Brain pericyte (primary cell): ENCODE results near the gene WDR82.
"Not testable (repeated sequence)": the region's sequence is repeated elsewhere in the genome, so short reads cannot be mapped to it uniquely, and the experiment has no call there.

Source experiments
- DNase-seq: peaks from one replicate; pipeline ENCODE4 v3.0.0-alpha.2; 2012; ENCODE audit warnings: low read depth, low spot score

Gene WDR82

DNA sequence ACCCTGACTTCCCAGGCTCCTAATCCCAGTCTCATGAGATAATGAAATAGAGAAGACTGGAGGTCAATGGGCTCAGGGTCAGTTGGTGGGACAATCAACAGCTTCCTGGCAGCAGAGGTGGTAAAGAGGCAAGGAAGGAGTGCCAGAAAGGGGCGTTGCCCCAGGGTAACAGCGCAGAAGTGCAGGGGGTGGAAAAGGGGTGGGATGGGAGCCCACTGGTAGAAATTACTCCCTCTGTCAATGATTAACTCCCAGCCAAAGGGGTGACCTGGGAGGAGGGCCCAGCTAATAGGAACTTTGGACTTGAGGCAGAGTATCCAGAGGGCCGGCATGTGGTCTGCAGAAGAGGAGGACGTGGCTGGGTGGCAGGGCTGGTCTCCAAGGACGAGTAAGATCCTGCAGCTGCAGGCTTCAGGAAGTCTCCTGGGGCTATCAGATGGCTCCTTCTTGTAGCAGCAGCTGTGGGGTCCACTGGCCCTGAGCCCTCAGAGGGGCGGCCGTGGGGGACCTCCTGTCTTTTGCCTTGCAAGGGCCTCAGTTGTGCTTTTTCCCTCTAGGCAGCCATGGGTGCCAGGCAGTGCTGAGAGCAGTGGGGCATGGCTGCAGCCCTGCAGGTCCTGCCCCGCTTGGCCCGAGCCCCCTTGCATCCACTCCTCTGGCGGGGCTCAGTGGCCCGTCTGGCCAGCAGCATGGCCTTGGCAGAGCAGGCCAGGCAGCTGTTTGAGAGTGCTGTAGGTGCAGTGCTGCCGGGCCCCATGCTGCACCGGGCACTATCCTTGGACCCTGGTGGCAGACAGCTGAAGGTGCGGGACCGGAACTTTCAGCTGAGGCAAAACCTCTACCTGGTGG is 11.5 kb upstream of the WDR82 start:
- DNase-seq = no peak

- no peak for DNase-seq
Measured at GRCh38 chr3:52289338-52289746, 10.9 kb upstream of the WDR82 start.

DNA sequence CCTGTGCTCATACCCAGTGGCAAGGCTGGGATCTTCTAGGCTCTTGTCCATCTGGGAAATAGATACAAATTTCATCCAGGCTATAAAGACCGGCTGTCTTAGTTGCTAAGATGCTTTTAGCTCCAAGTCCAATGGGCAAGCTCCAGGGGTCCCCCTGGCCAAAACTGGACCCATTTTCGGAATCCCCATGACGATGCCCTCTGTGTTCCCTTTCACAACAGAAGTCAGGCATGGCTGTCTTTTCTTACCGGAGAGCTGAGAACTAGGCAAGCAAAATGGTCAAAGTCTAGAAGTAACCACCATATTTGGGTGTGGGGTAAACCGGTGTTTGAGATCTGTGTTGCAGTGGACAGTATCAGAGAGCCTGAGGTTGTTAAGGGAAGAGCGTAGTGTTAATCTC is 10.2 kb upstream of the WDR82 start:
- no peak for DNase-seq

DNA sequence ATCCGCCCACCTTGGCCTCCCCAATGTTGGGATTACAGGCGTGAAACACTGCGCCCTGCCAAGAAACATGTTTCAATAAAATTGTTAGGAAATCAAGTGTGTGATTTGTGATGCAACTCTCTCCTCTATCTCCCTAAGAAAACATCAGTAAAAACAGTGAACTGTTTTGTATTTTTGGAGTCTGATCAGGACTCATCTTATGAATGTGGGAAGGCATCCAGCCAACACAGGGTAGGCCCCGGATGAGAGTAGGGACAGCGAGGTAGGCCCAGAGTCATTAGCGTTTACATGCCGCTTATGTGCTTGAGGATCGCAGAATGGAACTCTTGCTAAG is 8.3 kb upstream of the WDR82 start:
- DNase-seq = no peak

- not testable (repeated sequence) for DNase-seq
Measured at GRCh38 chr3:52284051-52284450, 5.6 kb upstream of the WDR82 start.

DNA sequence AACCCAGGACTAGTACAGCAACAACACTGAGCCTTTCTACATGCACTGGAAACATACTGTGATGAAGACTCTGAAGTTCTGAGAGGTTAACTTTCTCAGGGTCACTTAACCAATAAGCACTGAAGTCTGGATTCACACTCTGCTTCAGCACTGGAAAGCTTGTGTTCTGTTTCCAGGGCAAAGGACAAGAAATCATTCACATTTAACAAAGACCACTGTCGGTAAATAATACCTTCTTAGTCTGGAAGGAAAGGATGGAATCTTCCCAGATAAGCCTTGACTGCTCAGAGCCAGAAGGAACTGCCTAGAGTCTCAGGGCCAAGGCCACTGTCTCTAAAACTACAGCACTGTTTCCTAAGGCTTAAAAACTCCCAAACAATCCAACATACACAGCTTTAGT is 4.9 kb upstream of the WDR82 start:
- DNase-seq = no peak

GRCh38 chr3:52281981-52282801 is 3.7 kb upstream of the WDR82 start:
- no peak for DNase-seq

DNA sequence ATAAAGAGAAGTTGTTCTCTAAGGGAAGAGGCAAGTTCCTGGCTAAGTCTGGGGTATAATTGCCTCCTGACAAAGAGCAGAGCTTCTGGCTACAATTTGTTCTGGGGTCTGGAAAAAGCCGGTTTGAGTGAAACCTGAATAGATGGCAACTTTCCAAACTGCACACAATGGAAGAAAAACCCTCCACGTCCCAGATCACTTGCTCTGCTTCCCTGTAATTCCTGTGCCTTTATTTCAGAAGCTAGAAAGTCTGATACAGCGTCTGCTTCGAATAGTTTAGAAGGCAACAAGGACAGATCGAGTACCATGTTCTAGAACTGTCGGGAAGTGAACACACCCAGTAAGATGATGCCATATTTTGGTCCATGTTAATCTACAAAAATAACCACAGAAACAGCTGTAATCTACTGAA is 1.6 kb upstream of the WDR82 start:
- no peak for DNase-seq

DNA sequence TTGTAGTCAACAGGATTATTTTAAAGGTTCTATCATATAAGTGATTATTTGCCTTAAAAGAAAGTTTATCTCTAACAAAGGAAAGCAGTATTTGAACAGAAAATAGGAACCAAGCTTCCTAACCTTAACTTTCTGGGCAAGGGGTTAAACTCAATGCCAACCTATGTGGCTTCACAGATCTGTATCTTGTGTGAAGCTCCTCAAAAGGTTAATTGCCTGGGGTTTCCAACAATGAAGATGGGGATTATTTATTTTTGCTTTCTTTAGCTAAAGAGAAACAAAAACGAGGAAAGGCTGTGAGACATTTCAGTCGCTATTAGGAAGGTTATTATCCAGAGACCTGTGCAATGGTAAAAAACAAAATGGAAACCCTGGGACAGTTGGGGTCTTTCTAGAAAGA is 1.1 kb upstream of the WDR82 start:
- DNase-seq = no peak

DNA sequence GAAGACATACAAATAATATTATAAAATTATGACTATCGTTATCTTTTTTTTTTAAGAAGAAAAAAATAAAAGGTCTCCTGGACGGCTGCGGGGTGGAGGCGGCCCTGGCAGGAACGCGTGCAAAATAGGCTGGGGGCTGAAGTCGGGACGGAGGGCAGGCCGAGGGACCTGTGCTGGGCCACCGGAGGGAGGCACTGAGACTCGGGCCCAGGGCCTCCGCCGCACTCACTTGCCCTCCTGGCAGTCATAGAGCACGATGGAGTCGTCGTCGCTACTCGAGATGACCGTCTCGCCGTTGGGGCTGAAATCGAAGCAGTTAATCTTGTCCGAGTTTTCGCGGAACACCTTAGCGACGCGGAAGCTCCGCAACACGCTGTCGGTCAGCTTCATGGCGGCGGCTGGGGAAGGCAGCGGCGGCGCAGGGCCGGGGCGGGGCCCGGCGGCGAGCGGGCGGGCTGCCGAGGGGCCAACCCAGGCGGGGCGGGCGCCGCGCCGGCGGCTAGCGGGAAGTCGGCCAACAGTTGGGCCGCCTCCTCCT is 408 bp downstream of the WDR82 start:
- no peak for DNase-seq

DNA sequence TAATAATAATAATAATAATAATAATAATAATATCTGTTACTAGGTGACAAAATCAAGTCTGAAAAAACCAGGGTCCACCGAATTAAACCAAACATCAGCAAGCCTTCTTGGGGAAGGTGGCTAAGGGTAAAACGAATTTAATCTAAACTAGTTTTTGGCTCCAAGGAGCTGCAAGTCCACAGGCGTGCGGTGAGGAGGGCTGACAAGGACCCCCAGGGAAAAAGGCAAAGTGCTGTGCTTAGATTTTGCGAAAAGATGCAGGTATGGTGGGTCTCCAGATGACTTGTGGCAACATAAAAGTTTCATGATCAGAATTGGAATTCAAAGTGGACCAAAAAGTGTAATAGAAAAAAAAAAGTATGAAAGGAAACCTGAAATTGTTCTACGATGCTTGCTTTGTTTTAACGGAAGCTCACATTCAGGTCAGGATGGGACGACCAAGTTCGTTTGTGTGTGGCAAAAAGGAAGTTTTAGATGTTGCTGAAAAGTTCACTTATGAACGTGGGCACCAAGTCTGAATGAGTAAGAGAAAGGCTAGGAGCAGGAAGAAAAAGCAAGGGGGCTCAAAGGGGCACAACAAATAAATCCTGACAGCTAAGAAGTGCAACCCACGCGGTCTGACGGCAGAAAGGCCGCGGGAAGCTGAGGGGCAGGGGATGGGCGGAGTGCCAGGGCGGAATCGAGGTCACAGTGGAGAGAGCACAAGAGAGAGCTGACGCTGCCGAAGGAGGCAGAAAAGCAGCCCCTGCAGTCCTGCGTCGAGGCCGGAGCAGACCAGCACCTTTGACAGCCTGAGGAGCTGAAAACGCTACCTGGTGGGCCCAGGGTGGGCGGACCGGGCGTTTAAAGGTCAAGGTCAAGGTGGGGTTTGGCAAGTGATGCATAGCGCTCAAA is 1.1 kb downstream of the WDR82 start:
- DNase-seq = no peak

GRCh38 chr3:52274781-52275180 is 3.7 kb downstream of the WDR82 start:
- DNase-seq = not testable (repeated sequence)

GRCh38 chr3:52272831-52273230 is 5.6 kb downstream of the WDR82 start:
- no peak for DNase-seq

DNA sequence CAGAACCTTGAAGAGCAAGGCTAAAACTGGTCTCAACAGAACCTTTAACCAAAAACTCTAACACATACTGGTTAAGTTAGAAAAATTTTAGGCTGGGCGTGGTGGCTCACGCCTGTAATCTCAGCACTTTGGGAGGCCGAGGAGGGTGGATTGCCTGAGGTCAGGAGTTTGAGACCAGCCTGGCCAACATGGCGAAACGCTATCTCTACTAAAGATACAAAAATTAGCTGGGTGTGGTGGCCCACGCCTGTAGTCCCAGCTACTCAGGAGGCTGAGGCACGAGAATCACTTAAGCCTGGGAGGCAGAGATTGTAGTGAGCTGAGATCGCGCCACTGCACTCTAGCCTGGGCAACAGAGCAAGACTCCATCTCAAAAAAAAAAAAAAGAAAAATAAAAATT is 6.3 kb downstream of the WDR82 start:
- not testable (repeated sequence) for DNase-seq

- no peak for DNase-seq
Measured at GRCh38 chr3:52270252-52270754, 8.1 kb downstream of the WDR82 start.

- DNase-seq = no peak
Measured at GRCh38 chr3:52269776-52270175, 8.7 kb downstream of the WDR82 start.

- no peak for DNase-seq
Measured at GRCh38 chr3:52268036-52268435, 10.4 kb downstream of the WDR82 start.

- DNase-seq = no peak
Measured at GRCh38 chr3:52265387-52265786, 13.1 kb downstream of the WDR82 start.

DNA sequence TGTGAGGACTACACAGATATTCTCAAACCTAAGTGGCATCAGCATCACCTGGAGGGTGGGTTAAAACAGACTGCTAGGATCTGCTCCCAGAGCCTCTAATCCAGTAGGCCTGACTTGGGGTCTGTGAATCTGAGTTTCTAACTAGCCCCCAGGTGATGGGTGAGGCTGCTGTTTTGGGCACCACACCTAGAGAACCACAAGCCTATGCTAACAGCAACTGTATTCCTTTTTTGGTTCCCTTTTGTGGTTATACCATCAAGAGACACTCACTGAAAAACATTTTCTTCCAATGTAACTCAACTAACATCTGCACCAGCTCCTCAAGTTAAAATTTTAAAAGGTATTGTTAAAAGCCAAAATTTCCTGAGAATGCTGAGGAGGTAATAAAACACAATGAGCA is 16.0 kb downstream of the WDR82 start:
- DNase-seq = no peak

GRCh38 chr3:52259448-52259847 is 19.0 kb downstream of the WDR82 start:
- no peak for DNase-seq

- no peak for DNase-seq
Measured at GRCh38 chr3:52259035-52259434, 19.4 kb downstream of the WDR82 start.

GRCh38 chr3:52257911-52258310 is 20.5 kb downstream of the WDR82 start:
- DNase-seq = no peak
